ENCODE data around the gene TRIO.

DNA sequence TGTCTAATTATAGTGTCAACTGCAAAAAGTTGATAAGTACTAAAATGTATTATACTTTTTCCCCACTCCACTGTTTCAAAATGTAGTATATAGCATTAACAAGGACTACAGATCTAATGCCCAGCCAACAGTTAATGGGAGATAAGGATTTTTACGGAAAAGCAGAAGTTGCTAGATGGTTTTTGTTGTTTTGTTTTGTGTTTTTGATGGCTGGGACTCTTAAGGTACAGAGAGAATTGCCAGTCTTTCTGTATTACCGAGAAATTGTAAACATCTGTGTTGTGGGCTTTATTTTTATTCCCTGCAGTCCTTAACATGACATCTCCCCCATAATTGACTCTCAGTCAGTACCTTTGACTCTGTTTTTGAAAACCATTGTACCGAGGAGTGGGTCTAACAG is 44.0 kb downstream of the TRIO start:
- TF ChIP-seq ZFP30 (CRISPR knock-in tag; IDR thresholded peaks at IDR 0.05): no peak
- TF ChIP-seq RARB (CRISPR knock-in tag; IDR thresholded peaks at IDR 0.05): no peak
- TF ChIP-seq PATZ1 (CRISPR knock-in tag; IDR thresholded peaks at IDR 0.05; ENCODE audit: borderline replicate concordance): no peak
